ENCODE measurements around the gene ERC2. TPM values are rescaled to one million over a fixed set of nuclear protein-coding genes. Genes with fewer than 3 reads are reported as not detected.

Gene ERC2
- total RNA-seq, 2 experiments from 2014 or later = not detected

- Mint-ChIP-seq H3K4me3 (no peak overlapping the region), H3K36me3 (no peaks in the 10 kb centered on the region), H3K27me3 (peaks cover 5% of the 10 kb centered on the region), H3K4me1 (ENCODE audit: low read depth) (peaks cover 6% of the 10 kb centered on the region), H3K9me3 (no peaks in the 10 kb centered on the region), H3K27ac (no peak overlapping the region)
- ChIA-PET CTCF (no interaction called here), POLR2A (no interaction called here)
- intact Hi-C loops (cut with micrococcal nuclease) = no loop called here
- no peak for DNase-seq
Observed at GRCh38 chr3:56422316-56422715, 46.0 kb downstream of the ERC2 start.

GRCh38 chr3:56421205-56421604, 47.1 kb downstream of the ERC2 start:
- ChIA-PET POLR2A (no interaction called here), CTCF (no interaction called here)
- peaks cover 6% of the 10 kb centered on the region for H3K4me1 Mint-ChIP-seq (ENCODE audit: low read depth)
- intact Hi-C loops (cut with micrococcal nuclease) = no loop called here
- DNase-seq = peak; percentile 27
- H3K27me3 Mint-ChIP-seq = peaks cover 2% of the 10 kb centered on the region
- no peaks in the 10 kb centered on the region for H3K9me3 Mint-ChIP-seq
- no peaks in the 10 kb centered on the region for H3K36me3 Mint-ChIP-seq
- no peak overlapping the region for H3K27ac Mint-ChIP-seq
- H3K4me3 Mint-ChIP-seq = no peak overlapping the region

GRCh38 chr3:56415652-56416051, 52.6 kb downstream of the ERC2 start:
- intact Hi-C loops (cut with micrococcal nuclease) = no loop called here
- DNase-seq = no peak
- Mint-ChIP-seq H3K27me3 (peaks cover 2% of the 10 kb centered on the region), H3K27ac (no peak overlapping the region), H3K4me1 (ENCODE audit: low read depth) (no peaks in the 10 kb centered on the region), H3K36me3 (no peaks in the 10 kb centered on the region), H3K4me3 (no peak overlapping the region), H3K9me3 (no peaks in the 10 kb centered on the region)
- CTCF ChIA-PET = no interaction called here
- POLR2A ChIA-PET = no interaction called here

GRCh38 chr3:56413911-56414310, 54.4 kb downstream of the ERC2 start:
- H3K4me1 Mint-ChIP-seq (ENCODE audit: low read depth) = no peaks in the 10 kb centered on the region
- H3K9me3 Mint-ChIP-seq = no peaks in the 10 kb centered on the region
- H3K36me3 Mint-ChIP-seq = no peaks in the 10 kb centered on the region
- no peak overlapping the region for H3K4me3 Mint-ChIP-seq
- ChIA-PET POLR2A (no interaction called here), CTCF (interaction anchor here (2.0 kb wide), 1 partner anchor 73 kb away, joined by 4 read pairs; no protein-coding TSS in a partner anchor)
- intact Hi-C loops (cut with micrococcal nuclease) = no loop called here
- peaks cover 2% of the 10 kb centered on the region for H3K27me3 Mint-ChIP-seq
- H3K27ac Mint-ChIP-seq = no peak overlapping the region
- DNase-seq = no peak

GRCh38 chr3:56411166-56411565, 57.1 kb downstream of the ERC2 start:
- intact Hi-C loops (cut with micrococcal nuclease) = no loop called here
- ChIA-PET POLR2A (no interaction called here), CTCF (no interaction called here)
- Mint-ChIP-seq H3K4me3 (no peak overlapping the region), H3K9me3 (no peaks in the 10 kb centered on the region), H3K36me3 (no peaks in the 10 kb centered on the region), H3K4me1 (ENCODE audit: low read depth) (no peaks in the 10 kb centered on the region), H3K27ac (no peak overlapping the region), H3K27me3 (peaks cover 8% of the 10 kb centered on the region)
- no peak for DNase-seq

- ChIA-PET POLR2A (no interaction called here), CTCF (interaction anchor here (0.7 kb wide), 1 partner anchor 1308 kb away, joined by 3 read pairs; no protein-coding TSS in a partner anchor)
- H3K36me3 Mint-ChIP-seq = no peaks in the 10 kb centered on the region
- DNase-seq = no peak
- no peak overlapping the region for H3K4me3 Mint-ChIP-seq
- H3K27me3 Mint-ChIP-seq = peaks cover 8% of the 10 kb centered on the region
- intact Hi-C loops (cut with micrococcal nuclease) = no loop called here
- no peaks in the 10 kb centered on the region for H3K9me3 Mint-ChIP-seq
- no peaks in the 10 kb centered on the region for H3K4me1 Mint-ChIP-seq (ENCODE audit: low read depth)
- H3K27ac Mint-ChIP-seq = no peak overlapping the region
Observed at GRCh38 chr3:56410576-56410975, 57.7 kb downstream of the ERC2 start.

- ChIA-PET POLR2A (no interaction called here), CTCF (no interaction called here)
- Mint-ChIP-seq H3K9me3 (no peaks in the 10 kb centered on the region), H3K27me3 (peaks cover 8% of the 10 kb centered on the region), H3K4me3 (no peak overlapping the region), H3K4me1 (ENCODE audit: low read depth) (no peaks in the 10 kb centered on the region), H3K27ac (no peak overlapping the region), H3K36me3 (no peaks in the 10 kb centered on the region)
- no peak for DNase-seq
- intact Hi-C loops (cut with micrococcal nuclease) = no loop called here
Observed at GRCh38 chr3:56409790-56410189, 58.5 kb downstream of the ERC2 start.

GRCh38 chr3:56408761-56409196, 59.5 kb downstream of the ERC2 start:
- H3K4me3 Mint-ChIP-seq = no peak overlapping the region
- peaks cover 6% of the 10 kb centered on the region for H3K27me3 Mint-ChIP-seq
- H3K27ac Mint-ChIP-seq = no peak overlapping the region
- H3K36me3 Mint-ChIP-seq = no peaks in the 10 kb centered on the region
- no peaks in the 10 kb centered on the region for H3K4me1 Mint-ChIP-seq (ENCODE audit: low read depth)
- no peaks in the 10 kb centered on the region for H3K9me3 Mint-ChIP-seq
- ChIA-PET CTCF (no interaction called here), POLR2A (no interaction called here)
- intact Hi-C loops (cut with micrococcal nuclease) = no loop called here
- no peak for DNase-seq

- H3K36me3 Mint-ChIP-seq = no peaks in the 10 kb centered on the region
- no peak for DNase-seq
- no peak overlapping the region for H3K4me3 Mint-ChIP-seq
- no peaks in the 10 kb centered on the region for H3K4me1 Mint-ChIP-seq (ENCODE audit: low read depth)
- CTCF ChIA-PET = no interaction called here
- POLR2A ChIA-PET = no interaction called here
- H3K27ac Mint-ChIP-seq = no peak overlapping the region
- peaks cover 6% of the 10 kb centered on the region for H3K27me3 Mint-ChIP-seq
- no peaks in the 10 kb centered on the region for H3K9me3 Mint-ChIP-seq
- intact Hi-C loops (cut with micrococcal nuclease) = no loop called here
Observed at GRCh38 chr3:56406826-56407515, 61.3 kb downstream of the ERC2 start.

- intact Hi-C loops (cut with micrococcal nuclease) = no loop called here
- no peaks in the 10 kb centered on the region for H3K9me3 Mint-ChIP-seq
- DNase-seq = no peak
- no peak overlapping the region for H3K4me3 Mint-ChIP-seq
- ChIA-PET CTCF (no interaction called here), POLR2A (no interaction called here)
- peaks cover 9% of the 10 kb centered on the region for H3K27me3 Mint-ChIP-seq
- H3K27ac Mint-ChIP-seq = no peak overlapping the region
- no peaks in the 10 kb centered on the region for H3K36me3 Mint-ChIP-seq
- no peaks in the 10 kb centered on the region for H3K4me1 Mint-ChIP-seq (ENCODE audit: low read depth)
Observed at GRCh38 chr3:56404884-56405283, 63.4 kb downstream of the ERC2 start.

GRCh38 chr3:56398659-56399058, 69.6 kb downstream of the ERC2 start:
- H3K9me3 Mint-ChIP-seq = no peaks in the 10 kb centered on the region
- no peak for DNase-seq
- H3K4me3 Mint-ChIP-seq = no peak overlapping the region
- intact Hi-C loops (cut with micrococcal nuclease) = no loop called here
- CTCF ChIA-PET = no interaction called here
- no peak overlapping the region for H3K27ac Mint-ChIP-seq
- POLR2A ChIA-PET = no interaction called here
- peaks cover 18% of the 10 kb centered on the region for H3K27me3 Mint-ChIP-seq
- H3K4me1 Mint-ChIP-seq (ENCODE audit: low read depth) = no peaks in the 10 kb centered on the region
- no peaks in the 10 kb centered on the region for H3K36me3 Mint-ChIP-seq

GRCh38 chr3:56397798-56398197, 70.5 kb downstream of the ERC2 start:
- intact Hi-C loops (cut with micrococcal nuclease) = no loop called here
- Mint-ChIP-seq H3K27ac (no peak overlapping the region), H3K4me1 (ENCODE audit: low read depth) (no peaks in the 10 kb centered on the region), H3K36me3 (no peaks in the 10 kb centered on the region), H3K9me3 (no peaks in the 10 kb centered on the region), H3K4me3 (no peak overlapping the region), H3K27me3 (peaks cover 20% of the 10 kb centered on the region)
- CTCF ChIA-PET = no interaction called here
- POLR2A ChIA-PET = no interaction called here
- DNase-seq = no peak

- H3K9me3 Mint-ChIP-seq = no peaks in the 10 kb centered on the region
- peak overlapping the region; percentile 21 for H3K27ac Mint-ChIP-seq
- peak; percentile 11 for DNase-seq
- H3K4me3 Mint-ChIP-seq = no peak overlapping the region
- peaks cover 4% of the 10 kb centered on the region for H3K27me3 Mint-ChIP-seq
- no peaks in the 10 kb centered on the region for H3K36me3 Mint-ChIP-seq
- H3K4me1 Mint-ChIP-seq (ENCODE audit: low read depth) = peaks cover 15% of the 10 kb centered on the region
- intact Hi-C loops (cut with micrococcal nuclease) = no loop called here
- POLR2A ChIA-PET = no interaction called here
- CTCF ChIA-PET = no interaction called here
Observed at GRCh38 chr3:56389183-56389830, 79.0 kb downstream of the ERC2 start.
